Stimulated activated CD8-positive, alpha-beta memory T cell treated with anti-CD3 and anti-CD28 coated beads, Interleukin-12 subunit alpha, Interleukin-12 subunit beta, amount 100 ng/mL, for 1 hour (primary cell): ENCODE measurements around the gene TBXAS1.

Source experiments
- DNase-seq: peaks from one replicate; pipeline ENCODE4 v3.0.0-alpha.2; 2020; ENCODE audit warnings: low read depth

TBXAS1 gene

GRCh38 chr7:139829025-139829774, at the start of gene TBXAS1:
Gene TBXAS1 (plus strand): TSS chr7:139829264. CDS start chr7:139829391, 127 bp downstream.
- no peak for DNase-seq

GRCh38 chr7:139782932-139783331, 46.1 kb upstream of the TBXAS1 start:
- DNase-seq: no peak

GRCh38 chr7:139783647-139784385, 45.2 kb upstream of the TBXAS1 start:
- no peak for DNase-seq

DNA sequence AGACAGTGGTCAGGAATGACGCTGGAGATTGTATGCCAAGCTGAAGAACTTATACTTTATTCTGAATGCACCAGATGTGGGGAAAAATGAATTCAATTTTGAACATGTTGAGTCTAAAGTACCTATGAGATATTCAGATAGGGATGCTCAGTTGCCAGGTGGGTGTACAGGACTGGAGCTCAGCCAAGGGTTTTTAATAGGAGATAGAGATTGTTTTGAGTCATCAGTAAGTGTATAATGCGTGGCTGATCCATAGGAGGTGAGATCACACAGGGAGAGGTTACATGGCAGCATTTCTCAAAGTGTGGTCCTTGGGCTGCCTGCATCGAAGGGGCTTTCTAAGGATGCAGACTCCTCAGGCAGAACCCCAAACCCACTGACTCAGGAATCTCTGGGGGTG, 44.4 kb upstream of the TBXAS1 start:
- DNase-seq: no peak

DNA sequence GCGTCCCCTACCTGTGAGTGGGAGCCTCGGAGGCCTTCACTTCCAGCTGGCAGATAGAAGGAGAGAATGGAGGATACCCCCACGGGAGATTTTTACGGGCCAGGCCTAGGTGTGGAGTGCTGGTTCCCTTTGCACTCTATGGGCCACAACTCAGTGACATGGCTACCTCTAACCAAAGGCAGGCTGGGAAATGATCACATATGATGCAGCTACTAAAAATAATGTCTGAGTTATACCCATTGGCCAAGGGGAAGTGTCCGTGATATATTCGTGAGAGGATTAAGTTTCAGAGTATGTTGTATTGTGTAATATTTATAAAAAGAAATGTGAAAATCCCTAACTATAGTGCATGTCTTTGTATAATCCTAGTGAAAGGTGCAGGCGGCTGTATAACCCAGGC, 37.7 kb upstream of the TBXAS1 start:
- DNase-seq: no peak

DNA sequence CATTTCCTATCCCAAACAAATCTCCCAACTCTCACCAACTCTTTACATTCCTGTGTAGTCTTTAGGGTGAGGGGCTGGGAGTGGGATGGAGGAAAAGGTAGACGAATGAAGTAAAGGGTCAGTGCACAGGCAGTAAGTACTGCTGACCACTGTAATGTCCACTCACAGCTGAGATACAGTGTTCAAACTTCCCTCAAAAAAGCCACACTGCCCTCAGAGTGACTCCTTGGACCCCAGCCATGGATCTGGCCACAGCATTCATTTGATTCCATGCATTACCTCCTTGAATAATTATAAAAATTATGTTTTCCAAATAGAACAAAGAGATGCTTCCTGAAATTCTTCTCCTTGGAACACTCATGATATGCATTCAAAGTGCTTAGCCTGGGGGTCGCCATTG, 31.5 kb upstream of the TBXAS1 start:
- DNase-seq: no peak

DNA sequence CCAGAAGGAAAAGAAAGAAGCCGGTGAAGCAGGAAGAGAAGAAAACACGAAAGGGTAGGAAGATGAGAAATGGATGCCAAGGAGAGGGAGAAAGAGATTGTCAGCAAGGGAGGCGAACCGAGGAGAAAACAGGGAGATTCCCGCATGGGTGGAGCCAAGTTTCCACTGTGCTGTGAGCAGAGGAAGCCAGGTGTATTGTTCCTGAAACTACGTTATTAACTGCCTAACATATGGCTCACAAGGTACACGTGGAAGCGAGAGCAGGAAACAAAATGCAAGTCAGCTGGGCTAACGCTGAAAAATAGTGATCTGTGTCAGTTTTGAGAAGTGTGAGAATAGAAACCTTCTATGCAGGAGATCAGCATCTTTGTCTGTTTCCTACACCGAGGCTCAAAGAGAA, 30.8 kb upstream of the TBXAS1 start:
- DNase-seq: no peak

DNA sequence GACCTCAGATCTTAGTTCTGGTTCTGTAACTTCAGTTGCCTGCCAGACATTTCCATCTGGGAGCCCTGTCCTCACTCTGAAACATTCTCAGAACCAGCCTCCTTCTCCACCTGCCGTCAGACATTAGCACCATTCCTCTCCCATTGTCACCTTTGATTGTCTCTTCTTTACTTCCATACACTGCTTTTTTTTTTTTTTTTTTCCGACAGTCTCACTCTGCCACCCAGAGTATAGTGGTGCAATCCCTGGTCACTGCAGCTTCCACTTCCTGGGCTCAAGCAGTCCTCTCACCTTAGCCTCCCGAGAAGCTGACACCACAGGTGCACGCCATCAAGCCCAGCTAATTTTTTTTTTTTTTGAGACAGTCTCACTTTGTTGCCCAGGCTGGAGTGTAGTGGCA, 30.2 kb upstream of the TBXAS1 start:
- DNase-seq: no peak

DNA sequence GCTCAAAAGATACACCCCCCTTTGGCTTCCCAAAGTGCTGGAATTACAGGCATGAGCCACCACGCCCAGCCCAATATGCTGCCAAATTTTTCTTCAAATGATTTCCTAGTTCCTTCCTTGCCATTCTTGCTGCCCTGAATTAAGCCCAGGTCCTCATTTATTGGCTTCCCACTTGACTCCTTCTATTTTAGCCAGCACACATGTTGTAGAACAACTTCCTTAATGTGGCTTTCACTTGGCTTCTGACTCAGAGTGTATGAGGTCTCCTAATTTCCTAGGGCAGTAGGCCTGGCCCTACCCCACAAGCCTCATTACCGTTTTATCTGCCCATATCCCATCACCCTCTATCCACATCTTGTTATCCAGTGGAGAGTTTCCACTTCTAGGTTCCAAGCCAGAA, 29.5 kb upstream of the TBXAS1 start:
- no peak for DNase-seq

DNA sequence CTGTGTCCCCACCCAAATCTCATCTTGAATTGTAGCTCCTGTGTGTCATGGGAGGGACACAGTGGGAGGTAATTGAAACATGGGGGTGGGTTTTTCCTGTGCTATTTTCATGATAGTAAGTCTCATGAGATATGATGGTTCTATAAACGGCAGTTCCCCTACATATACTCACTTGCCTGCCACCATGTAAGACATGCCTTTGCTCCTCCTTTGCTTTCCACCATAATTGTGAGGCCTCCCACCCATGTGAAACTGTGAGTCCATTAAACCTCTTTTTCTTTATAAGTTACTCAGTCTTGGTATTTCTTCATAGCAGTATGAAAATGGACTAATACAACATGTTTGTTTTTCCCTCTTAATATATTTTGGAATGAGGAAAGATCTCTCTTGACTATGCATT, 24.5 kb upstream of the TBXAS1 start:
- no peak for DNase-seq

- no peak for DNase-seq
Measured at GRCh38 chr7:139807009-139807408, 22.1 kb upstream of the TBXAS1 start.

DNA sequence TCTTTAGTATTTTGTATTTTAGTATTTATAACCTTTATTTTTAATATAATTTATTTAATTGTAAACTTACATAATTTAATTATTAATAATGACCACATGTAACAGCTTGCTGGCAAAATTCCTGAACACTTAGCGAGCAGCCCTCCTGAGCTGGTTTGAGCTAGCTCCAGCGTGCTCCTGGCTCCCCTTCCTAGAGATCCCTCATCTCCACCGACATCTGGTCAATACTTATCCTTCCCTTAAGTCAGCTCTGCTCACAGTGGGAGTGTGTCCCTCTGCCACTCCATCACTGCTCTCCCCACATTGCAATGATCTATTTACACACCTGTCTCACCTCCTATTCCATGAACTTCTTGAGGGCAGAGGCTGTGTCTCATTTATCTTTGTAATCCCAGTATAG, 20.6 kb upstream of the TBXAS1 start:
- no peak for DNase-seq

DNA sequence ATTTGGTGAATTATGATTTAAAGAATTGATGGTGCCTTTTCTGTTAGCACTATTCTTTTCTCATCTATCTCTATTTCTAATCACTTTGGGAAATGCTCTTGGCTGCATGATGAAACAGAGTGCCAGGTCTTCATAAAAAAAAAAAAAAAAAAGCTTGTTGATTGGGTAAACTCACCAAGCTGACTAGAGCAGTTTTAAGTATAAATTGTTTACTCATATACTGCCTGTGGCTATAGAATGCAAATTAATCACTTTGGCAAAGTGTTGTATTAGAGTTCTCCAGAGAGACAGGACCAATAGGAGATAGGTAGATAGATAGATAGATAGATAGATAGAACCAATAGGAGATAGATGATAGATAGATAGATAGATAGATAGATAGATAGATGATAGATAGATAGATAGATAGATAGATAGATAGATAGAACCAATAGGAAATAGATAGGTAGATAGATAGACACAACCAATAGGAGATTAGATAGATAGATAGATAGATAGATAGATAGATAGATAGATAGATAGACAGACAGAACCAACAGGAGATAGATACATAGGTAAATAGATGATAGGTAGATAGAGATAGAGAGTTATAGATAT, 20.1 kb upstream of the TBXAS1 start:
- DNase-seq: no peak

- DNase-seq: no peak
Measured at GRCh38 chr7:139811066-139811465, 18.0 kb upstream of the TBXAS1 start.

DNA sequence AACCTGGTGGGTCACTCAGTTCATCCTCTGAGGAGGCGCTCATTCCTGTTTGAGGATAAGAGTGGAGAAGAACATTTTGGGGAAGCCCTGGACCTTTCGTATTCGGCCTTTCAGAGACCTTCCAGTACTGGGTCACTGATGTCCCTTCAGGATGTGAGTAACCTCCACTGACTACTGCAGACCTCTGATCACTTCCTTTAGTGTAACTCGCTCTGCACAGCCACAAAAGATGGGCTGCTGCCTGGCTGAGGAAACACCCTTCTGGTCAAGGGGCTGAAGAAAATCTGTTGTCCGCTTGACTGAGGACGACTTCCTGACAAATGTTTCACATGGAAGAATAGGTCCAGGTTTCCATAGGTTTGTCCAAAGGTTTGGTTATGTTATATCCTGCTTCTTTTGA, 15.9 kb upstream of the TBXAS1 start:
- no peak for DNase-seq

GRCh38 chr7:139813689-139814088, 15.4 kb upstream of the TBXAS1 start:
- no peak for DNase-seq

DNA sequence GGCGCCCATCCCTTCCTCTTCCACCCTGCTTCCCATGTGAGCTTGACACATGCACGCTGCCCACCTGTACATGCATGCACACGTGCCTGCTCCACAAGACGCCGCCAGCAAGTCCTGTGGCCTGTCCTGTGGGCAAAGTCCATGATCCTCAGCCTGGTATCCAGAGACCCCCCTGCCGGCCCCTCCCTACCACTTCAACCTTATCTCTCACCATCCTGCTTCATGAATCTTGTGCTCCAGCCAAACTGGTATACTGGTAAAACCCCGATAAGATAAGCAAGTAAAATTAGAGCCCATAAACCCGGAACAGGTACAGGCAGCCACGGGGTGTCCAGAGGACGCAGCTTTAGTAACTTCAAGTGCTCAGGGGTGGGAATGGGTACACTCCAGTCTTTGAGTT, 11.8 kb upstream of the TBXAS1 start:
- DNase-seq: no peak

GRCh38 chr7:139820089-139820488, 9.0 kb upstream of the TBXAS1 start:
- DNase-seq: no peak

GRCh38 chr7:139821349-139822105, 7.5 kb upstream of the TBXAS1 start:
- DNase-seq: no peak

GRCh38 chr7:139822855-139823254, 6.2 kb upstream of the TBXAS1 start:
- DNase-seq: no peak

DNA sequence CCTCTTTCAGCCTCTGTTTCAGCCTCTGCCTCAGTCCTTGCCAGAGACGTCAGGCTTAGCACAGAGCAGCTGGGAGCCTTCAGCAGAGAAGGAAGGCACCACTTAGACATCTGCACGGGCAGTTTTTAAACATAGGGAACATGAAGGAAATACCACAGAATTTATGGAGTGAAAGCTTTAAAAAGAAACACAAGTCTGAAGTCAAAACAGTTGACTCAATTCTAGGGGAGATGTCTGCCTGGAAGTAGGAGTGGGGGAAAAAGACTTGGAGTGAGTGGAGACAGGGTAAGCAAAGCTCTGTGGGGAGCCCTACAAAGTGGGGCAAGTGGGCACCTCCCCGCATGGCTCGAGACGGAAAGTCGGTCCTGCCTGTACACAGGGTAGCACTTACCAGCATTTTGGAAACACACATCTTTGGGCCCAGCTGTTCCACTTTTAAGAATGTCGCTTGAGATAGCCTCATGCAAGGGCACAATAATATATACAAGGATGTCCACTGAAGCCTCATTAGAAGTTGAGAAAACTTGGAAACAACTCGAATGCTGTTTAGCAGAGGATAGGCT, 5.0 kb upstream of the TBXAS1 start:
- DNase-seq: no peak

DNA sequence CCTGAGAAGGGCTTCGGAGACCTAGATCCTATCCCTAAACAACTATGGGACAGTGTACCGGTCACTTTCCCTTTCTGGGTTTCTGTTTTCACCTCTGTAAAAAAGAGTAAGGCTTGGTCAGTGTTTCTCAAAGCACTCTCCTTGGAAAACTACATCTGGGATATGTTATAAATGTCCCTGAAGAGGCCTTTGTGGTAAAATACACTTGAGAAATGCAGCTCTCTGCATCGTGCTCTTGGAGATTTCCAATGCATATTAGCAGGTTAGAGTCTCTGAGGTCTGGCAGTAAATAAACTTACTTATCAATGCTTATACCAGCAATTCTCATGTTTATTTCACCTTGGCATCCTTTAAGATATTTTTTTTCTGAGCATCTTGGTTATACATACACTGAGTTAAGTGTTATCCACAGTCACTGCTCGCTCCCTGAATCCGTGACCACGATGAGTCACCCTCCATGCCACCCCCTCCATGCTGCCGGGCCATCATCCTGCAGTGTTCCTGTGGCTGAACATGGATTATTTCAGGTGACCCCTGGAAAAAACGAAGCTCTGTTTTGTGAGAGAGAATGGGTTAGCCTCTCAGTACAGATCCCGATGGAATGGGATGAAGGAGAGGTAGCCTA, 3.3 kb upstream of the TBXAS1 start:
- no peak for DNase-seq
